Activated T-cell treated with anti-CD3 and anti-CD28 coated beads, Interleukin-2, amount 50 U/mL, for 72 hours (primary cell): ENCODE data around the gene ADAP1. TPM values are rescaled to one million over a fixed set of nuclear protein-coding genes. Genes with fewer than 3 reads are reported as not detected.
"Not testable (repeated sequence)": the region's sequence is repeated elsewhere in the genome, so short reads cannot be mapped to it uniquely, and the experiment has no call there.

Experiments
- ATAC-seq, 2 donors: fragments of 150-1000 bp; cut with Tn5 transposase; replicated peaks in 1 of 2; 2 replicates each; pipeline ENCODE4 v1.10.0; 2021; ENCODE audit warnings: moderate library complexity in 2 of 2, mild to moderate bottlenecking in 1 of 2
- DNase-seq, 2 donors: peaks; one replicate each; pipeline ENCODE4 v3.0.0; 2021 to 2022; ENCODE audit warnings: mixed read lengths in 1 of 2
- H3K27ac Mint-ChIP-seq: one replicate; pipeline ENCODE4 v1.8.0; 2022; ENCODE audit warnings: mild to moderate bottlenecking, moderate library complexity, mixed read lengths
- H3K27me3 Mint-ChIP-seq: one replicate; pipeline ENCODE4 v1.8.0; 2022; ENCODE audit warnings: low read depth, mixed read lengths
- H3K36me3 Mint-ChIP-seq, 2 donors: one replicate each; pipeline ENCODE4 v1.8.0; 2022; ENCODE audit warnings: mixed read lengths in 2 of 2, mild to moderate bottlenecking in 1 of 2; ENCODE audit not compliant: insufficient read depth in 2 of 2
- H3K4me1 Mint-ChIP-seq: one replicate; pipeline ENCODE4 v1.8.0; 2022; ENCODE audit warnings: low read depth, mixed read lengths
- H3K4me3 Mint-ChIP-seq, 2 donors: one replicate each; pipeline ENCODE4 v1.8.0; 2022; ENCODE audit warnings: mild to moderate bottlenecking in 2 of 2, mixed read lengths in 2 of 2, moderate library complexity in 2 of 2
- H3K9me3 Mint-ChIP-seq, 2 donors: one replicate each; pipeline ENCODE4 v1.8.0; 2022; ENCODE audit warnings: mixed read lengths in 2 of 2
- total RNA-seq, 2 donors: library from RNA; stranded (reverse); gene quantifications; one replicate each; pipeline ENCODE4 v1.2.3, GENCODE V29; 2022

Gene ADAP1
- total RNA-seq, 2 donors from 2014 or later, result 11.1 to 29.4 TPM

DNA sequence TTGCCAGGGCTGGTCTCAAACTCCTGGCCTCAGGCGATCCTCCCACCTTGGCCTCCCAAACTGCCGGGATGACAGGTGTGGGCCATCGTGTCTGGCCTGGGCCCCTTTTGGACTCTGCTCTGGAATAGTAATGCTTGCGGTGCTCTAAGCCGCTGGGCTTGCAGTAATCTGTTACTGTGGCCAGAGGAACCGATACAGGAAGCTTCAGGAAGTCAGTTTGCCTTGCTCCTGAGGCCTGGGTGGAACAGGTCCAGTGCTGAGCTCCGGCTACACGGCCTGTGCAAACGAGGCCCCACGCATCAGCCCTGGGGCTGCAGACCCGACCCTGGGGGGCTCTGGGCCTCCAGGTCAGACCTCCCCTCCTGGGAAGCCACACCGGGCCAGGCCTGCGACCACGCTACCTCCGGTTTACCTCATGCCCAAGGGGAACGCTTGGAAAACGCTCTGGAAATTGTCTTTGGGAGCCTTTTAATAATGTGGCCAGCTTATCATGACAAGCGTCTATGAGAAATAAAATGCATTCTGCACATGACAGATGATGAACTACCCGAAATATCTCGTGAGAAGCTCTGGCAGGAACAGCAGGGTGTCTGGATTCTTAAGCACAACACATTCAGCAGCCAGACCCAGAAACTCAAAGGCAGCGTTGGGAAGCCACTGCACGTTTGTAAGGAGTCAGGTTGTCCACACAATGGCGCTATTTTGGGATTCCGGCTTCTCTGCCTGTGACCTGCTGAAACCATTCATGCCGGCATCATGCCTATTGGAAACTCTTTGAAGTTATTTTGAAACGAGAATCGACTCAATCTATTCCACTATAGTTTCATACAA lies 10.1 kb upstream of the ADAP1 start:
- H3K36me3 Mint-ChIP-seq, result peaks cover 0 to 6% of the 10 kb centered on the region in 2 donors
- H3K27ac Mint-ChIP-seq, result peak overlapping the region; percentile 44
- H3K4me3 Mint-ChIP-seq, result no peak overlapping the region
- ATAC-seq (no peak), DNase-seq (no peak)
- H3K27me3 Mint-ChIP-seq, result no peaks in the 10 kb centered on the region
- H3K9me3 Mint-ChIP-seq, result no peaks in the 10 kb centered on the region
- peaks cover 10% of the 10 kb centered on the region for H3K4me1 Mint-ChIP-seq

GRCh38 chr7:963236-964078 lies 9.0 kb upstream of the ADAP1 start:
- DNase-seq (no peak), ATAC-seq (peak; percentile 14 to 35)
- Mint-ChIP-seq H3K27ac (no peak overlapping the region), H3K9me3 (no peaks in the 10 kb centered on the region), H3K4me1 (peaks cover 10% of the 10 kb centered on the region), H3K27me3 (no peaks in the 10 kb centered on the region), H3K36me3 (peaks cover 0 to 6% of the 10 kb centered on the region in 2 donors), H3K4me3 (no peak overlapping the region)

DNA sequence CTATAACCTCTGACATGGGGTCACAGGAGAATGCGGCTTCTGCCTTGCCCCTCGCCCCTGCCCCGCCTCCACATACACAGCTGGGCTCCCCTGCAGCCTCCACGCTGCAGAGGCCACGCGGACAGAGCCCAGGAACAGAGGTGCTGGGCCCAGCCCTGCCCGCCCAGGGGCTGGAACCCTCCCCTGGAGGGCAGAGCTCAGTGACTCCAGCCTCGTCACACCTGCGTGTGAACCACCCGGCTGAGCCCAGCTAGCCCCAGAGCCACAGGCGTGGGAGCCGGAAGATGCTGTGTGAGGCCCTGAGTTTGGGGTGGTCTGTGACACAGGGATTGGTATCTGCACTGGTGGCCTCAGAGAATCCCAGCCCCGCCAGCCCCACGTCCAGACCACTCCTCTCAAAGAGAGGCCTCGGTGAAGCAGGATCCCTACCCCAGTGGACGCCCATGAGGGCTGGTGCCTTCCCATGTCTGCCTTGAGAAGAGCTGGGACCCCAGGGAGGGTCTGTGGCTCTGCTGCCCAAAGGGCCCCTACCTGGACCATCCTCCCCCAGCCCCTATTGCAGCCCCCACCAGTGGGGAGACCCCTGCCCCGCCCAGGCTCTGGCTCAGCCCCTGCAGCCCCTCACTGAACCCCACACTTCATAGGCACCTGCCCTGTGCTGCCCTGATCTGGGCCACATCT lies 8.1 kb upstream of the ADAP1 start:
- H3K36me3 Mint-ChIP-seq, result peaks cover 0 to 2% of the 10 kb centered on the region in 2 donors
- no peak overlapping the region for H3K27ac Mint-ChIP-seq
- DNase-seq (no peak), ATAC-seq (peak in 1 of 2 donors; percentile 4)
- peaks cover 10% of the 10 kb centered on the region for H3K4me1 Mint-ChIP-seq
- H3K27me3 Mint-ChIP-seq, result no peaks in the 10 kb centered on the region
- no peaks in the 10 kb centered on the region for H3K9me3 Mint-ChIP-seq
- H3K4me3 Mint-ChIP-seq, result no peak overlapping the region

- Mint-ChIP-seq H3K4me3 (no peak overlapping the region), H3K27me3 (no peaks in the 10 kb centered on the region), H3K36me3 (peaks cover 0 to 1% of the 10 kb centered on the region in 2 donors), H3K4me1 (peaks cover 10% of the 10 kb centered on the region), H3K27ac (no peak overlapping the region), H3K9me3 (no peaks in the 10 kb centered on the region)
- no peak for DNase-seq
- no peak for ATAC-seq
Measured at GRCh38 chr7:961546-962400, 7.3 kb upstream of the ADAP1 start.

- H3K9me3 Mint-ChIP-seq, H3K4me1 Mint-ChIP-seq, H3K4me3 Mint-ChIP-seq, H3K27me3 Mint-ChIP-seq, ATAC-seq, H3K36me3 Mint-ChIP-seq, DNase-seq: not testable (repeated sequence)
- H3K27ac Mint-ChIP-seq, result peak overlapping the region; percentile 7
Measured at GRCh38 chr7:960972-961371, 6.5 kb upstream of the ADAP1 start.

- no peak for DNase-seq
Measured at GRCh38 chr7:960269-960871, 5.9 kb upstream of the ADAP1 start.

DNA sequence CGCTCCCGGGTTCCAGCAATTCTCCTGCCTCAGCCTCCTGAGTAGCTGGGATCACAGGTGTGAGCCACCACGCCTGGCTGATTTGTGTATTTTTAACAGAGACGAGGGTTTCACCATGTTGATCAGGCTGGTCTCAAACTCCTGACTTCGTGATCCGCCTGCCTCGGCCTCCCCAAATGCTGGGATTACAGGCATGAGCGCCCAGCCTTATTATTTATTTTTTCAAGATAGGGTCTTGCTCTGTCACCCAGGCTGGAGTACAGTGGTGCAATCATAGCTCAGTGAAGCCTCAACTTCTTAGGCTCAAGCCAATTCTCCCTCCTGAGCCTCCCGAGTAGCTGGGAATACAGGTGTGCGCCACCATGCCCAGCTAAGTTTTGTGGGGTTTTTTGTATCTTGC lies 5.3 kb upstream of the ADAP1 start:
- not testable (repeated sequence) for H3K9me3 Mint-ChIP-seq, H3K27me3 Mint-ChIP-seq, H3K27ac Mint-ChIP-seq, H3K4me1 Mint-ChIP-seq, H3K4me3 Mint-ChIP-seq, DNase-seq, H3K36me3 Mint-ChIP-seq
- peak in 1 of 2 donors; percentile 3 for ATAC-seq

More at GRCh38 chr7:960269-960871, 5.9 kb upstream of the ADAP1 start:
- no peaks in the 10 kb centered on the region for H3K27me3 Mint-ChIP-seq
- H3K9me3 Mint-ChIP-seq, result no peaks in the 10 kb centered on the region
- peak overlapping the region; percentile 7 for H3K27ac Mint-ChIP-seq
- H3K4me3 Mint-ChIP-seq, result no peak overlapping the region
- H3K36me3 Mint-ChIP-seq, result peaks cover 0 to 1% of the 10 kb centered on the region in 2 donors
- peaks cover 5% of the 10 kb centered on the region for H3K4me1 Mint-ChIP-seq
- peak in 1 of 2 donors; percentile 18 for ATAC-seq

DNA sequence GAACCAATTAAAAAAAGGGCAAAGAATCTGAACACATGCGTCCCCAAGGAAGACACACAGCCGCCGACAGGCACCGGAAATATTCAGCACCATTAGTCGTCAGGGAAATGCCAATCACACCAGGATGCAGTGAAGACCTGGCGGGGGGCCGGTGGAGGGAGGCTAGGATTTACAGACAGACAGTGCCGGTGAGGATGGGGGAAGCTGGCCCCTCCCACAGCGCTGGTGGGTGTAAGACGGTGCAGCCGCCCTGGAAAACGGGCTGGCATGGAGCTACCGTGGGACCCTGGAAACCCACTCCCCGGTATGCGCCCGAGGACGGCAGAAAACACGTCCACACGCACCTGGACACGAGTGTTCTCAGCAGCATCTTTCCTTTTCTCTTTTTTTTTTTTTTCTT lies 4.8 kb upstream of the ADAP1 start:
- Mint-ChIP-seq H3K4me3 (no peak overlapping the region), H3K36me3 (no peaks in the 10 kb centered on the region), H3K27ac (no peak overlapping the region), H3K27me3 (no peaks in the 10 kb centered on the region), H3K4me1 (peaks cover 5% of the 10 kb centered on the region), H3K9me3 (no peaks in the 10 kb centered on the region)
- no peak for ATAC-seq
- no peak for DNase-seq

DNA sequence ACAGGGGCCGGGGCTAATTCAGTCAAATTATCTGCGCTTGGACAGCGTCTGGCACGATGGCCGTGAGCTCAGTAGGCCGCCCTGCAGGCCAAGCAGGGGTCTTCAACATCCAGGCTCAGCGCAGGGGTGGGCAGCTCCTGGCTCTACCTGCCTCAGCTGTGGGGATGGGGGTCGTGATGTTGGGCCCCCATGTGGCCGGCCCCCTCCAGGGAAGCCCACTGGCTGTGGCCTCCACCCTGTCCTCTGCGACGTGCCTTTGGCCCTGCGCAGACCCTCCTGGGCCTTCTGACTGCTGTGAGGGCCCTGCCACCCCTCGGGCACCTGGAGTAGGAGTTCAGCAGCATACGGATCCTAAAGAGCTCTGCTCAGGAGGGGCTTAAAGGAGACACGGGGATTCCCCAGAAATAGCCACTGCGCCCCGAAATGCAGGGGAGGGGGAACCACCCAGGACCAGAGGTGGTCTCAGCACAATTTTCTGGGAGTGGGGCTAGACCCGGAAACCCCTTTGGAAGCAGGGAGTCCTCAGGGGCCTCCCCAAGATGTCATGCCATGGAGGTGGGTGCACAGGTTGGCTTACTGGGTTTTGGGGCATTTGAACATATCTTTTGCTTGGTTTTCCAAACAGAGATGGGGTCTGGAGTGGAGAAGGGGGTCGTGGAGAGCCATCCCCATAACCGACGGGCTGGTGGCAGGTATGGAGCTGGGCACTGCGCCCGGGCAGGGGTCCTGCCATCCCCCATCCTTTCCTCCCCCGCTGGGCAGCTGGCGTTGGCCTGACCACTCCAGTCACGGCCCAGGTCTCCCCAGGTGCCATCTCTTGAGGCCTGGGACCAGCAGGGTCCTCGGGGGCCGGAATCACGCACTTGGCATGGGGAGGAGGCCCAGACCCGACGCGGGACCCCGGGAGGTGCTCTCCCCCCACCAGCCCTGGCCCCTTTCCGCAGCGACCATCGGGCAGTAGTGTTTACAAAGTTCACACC lies 4.0 kb upstream of the ADAP1 start:
- H3K4me1 Mint-ChIP-seq, result peaks cover 5% of the 10 kb centered on the region
- H3K27me3 Mint-ChIP-seq, result no peaks in the 10 kb centered on the region
- no peaks in the 10 kb centered on the region for H3K36me3 Mint-ChIP-seq
- no peak overlapping the region for H3K27ac Mint-ChIP-seq
- H3K4me3 Mint-ChIP-seq, result no peak overlapping the region
- no peaks in the 10 kb centered on the region for H3K9me3 Mint-ChIP-seq
- ATAC-seq (no peak), DNase-seq (no peak)

DNA sequence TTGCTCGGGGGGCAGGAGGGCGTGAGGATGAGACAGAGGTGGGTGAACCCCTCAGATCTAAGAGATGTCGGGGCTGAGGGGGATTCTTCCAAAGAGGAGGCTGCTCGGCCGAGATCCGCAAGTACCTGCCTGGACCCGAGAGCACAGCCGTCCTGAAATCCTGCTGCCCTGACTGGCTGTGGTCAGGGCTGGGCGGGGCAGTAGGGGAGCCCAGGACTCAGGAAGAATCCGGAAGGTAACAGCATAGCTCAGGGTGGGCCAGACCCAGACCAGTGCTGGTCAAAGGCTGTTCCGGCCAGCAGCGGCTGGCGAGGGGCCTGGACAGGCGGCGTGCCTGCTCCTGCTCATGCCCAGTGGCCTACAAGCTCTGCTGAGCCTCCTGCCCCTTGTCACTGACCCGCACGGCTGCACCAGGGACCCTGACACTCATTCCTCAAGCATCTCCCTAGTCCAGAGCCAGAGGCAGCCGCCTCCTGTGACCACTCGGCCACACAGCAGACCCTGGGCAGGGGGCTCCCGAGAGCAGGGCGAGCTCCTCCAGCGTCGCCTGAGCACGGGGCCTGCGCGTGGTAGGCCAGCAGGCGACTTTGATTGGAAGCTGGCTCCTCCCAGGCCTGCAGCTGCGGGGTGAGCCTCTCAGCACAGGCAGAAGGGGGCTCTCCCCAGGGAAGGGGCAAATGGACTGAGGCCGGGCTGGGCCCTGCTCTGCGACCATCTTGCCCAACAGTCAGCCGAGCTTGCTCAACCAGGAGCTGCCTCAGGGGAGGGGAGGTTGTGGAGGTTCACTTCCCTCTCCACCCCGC lies 3.1 kb upstream of the ADAP1 start:
- DNase-seq, result no peak

DNA sequence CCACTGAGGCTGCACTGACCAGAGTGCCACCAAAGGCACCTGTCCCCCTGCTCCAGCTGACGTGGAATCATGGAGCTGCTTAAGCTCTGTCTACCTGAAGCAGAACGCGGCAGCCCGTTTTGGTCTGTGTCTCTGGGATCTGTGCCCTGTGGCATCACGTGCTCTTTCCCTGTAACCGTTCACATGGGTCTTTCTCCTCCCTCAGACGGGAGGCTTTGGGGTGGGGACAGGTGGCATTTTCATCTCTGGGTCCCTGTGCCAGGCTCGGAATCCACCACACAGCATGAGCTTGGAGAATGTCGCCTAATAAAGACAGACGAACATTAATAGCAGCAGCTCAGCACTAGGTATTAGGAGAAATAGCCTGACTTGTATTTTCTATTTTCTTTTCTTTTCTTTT lies 1.6 kb upstream of the ADAP1 start:
- DNase-seq, result no peak
- Mint-ChIP-seq H3K27me3 (no peaks in the 10 kb centered on the region), H3K27ac (no peak overlapping the region), H3K36me3 (no peaks in the 10 kb centered on the region), H3K9me3 (no peaks in the 10 kb centered on the region), H3K4me3 (peak overlapping the region; percentile 18 to 31), H3K4me1 (peaks cover 5% of the 10 kb centered on the region)
- no peak for ATAC-seq

More for the DNA sequence above, 3.1 kb upstream of the ADAP1 start:
- H3K4me1 Mint-ChIP-seq, result peaks cover 5% of the 10 kb centered on the region
- H3K4me3 Mint-ChIP-seq, result no peak overlapping the region
- H3K36me3 Mint-ChIP-seq, result no peaks in the 10 kb centered on the region
- H3K9me3 Mint-ChIP-seq, result no peaks in the 10 kb centered on the region
- no peak for ATAC-seq
- no peak overlapping the region for H3K27ac Mint-ChIP-seq
- H3K27me3 Mint-ChIP-seq, result no peaks in the 10 kb centered on the region
